Globus pallidus (tissue), 1 donor: Measurements from ENCODE around the gene TMEM63C.
"Not testable (repeated sequence)": the region's sequence is repeated elsewhere in the genome, so short reads cannot be mapped to it uniquely, and the experiment has no call there.

Experiments
- DNase-seq: peaks from one replicate; pipeline ENCODE4 v3.0.0-alpha.2; 2015; ENCODE audit warnings: low spot score

Gene TMEM63C

GRCh38 chr14:77276295-77276935 is 94.8 kb downstream of the TMEM63C start:
- no peak for DNase-seq

- DNase-seq: no peak
Measured at GRCh38 chr14:77276959-77277358, 95.4 kb downstream of the TMEM63C start.

- DNase-seq: no peak
Measured at GRCh38 chr14:77278461-77279230, 97.0 kb downstream of the TMEM63C start.

GRCh38 chr14:77279719-77280118 is 98.1 kb downstream of the TMEM63C start:
- DNase-seq: no peak

- not testable (repeated sequence) for DNase-seq
Measured at GRCh38 chr14:77280921-77281320, 99.3 kb downstream of the TMEM63C start.

GRCh38 chr14:77281852-77282410 is 100.3 kb downstream of the TMEM63C start:
- no peak for DNase-seq

- DNase-seq: no peak
Measured at GRCh38 chr14:77284066-77284465, 102.5 kb downstream of the TMEM63C start.

- DNase-seq: no peak
Measured at GRCh38 chr14:77284466-77284865, 102.9 kb downstream of the TMEM63C start.

- no peak for DNase-seq
Measured at GRCh38 chr14:77286576-77286975, 105.0 kb downstream of the TMEM63C start.

GRCh38 chr14:77290705-77291104 is 109.1 kb downstream of the TMEM63C start:
- no peak for DNase-seq

GRCh38 chr14:77296155-77296554 is 114.6 kb downstream of the TMEM63C start:
- no peak for DNase-seq

GRCh38 chr14:77296906-77297305 is 115.3 kb downstream of the TMEM63C start:
- no peak for DNase-seq

- no peak for DNase-seq
Measured at GRCh38 chr14:77299771-77300170, 118.2 kb downstream of the TMEM63C start.

GRCh38 chr14:77301103-77301502 is 119.5 kb downstream of the TMEM63C start:
- peak; percentile 96 for DNase-seq

GRCh38 chr14:77302926-77303325 is 121.3 kb downstream of the TMEM63C start:
- DNase-seq: no peak

GRCh38 chr14:77303417-77304156 is 122.0 kb downstream of the TMEM63C start:
- DNase-seq: peak; percentile 73

GRCh38 chr14:77305696-77306095 is 124.1 kb downstream of the TMEM63C start:
- peak; percentile 76 for DNase-seq

- peak; percentile 97 for DNase-seq
Measured at GRCh38 chr14:77306416-77306815, 124.8 kb downstream of the TMEM63C start.

GRCh38 chr14:77306851-77307496 is 125.4 kb downstream of the TMEM63C start:
- DNase-seq: peak; percentile 93
